ENCODE results near the gene RUNX1.

Gene RUNX1

GRCh38 chr21:34845521-34846451 is 203.3 kb downstream of the RUNX1 start:
- Histone ChIP-seq H3K27ac (ENCODE audit: low read length) (peak overlapping the region; percentile 10; the same call in 1 of the 2 replicates), H3K4me1 (ENCODE audit: low read length) (peaks cover 39% of the 10 kb centered on the region), H4K20me1 (ENCODE audit: insufficient read depth, low read length) (peaks cover 88% of the 10 kb centered on the region), H3K36me3 (replicated peaks; ENCODE audit: low read depth, low read length) (peaks cover 67% of the 10 kb centered on the region), H3K4me2 (ENCODE audit: low read length) (0 out of 2 replicates have a peak overlapping the region, but pooled peaks have one; percentile 15), H3K9ac (ENCODE audit: low read length) (no peak overlapping the region), H3K4me3 (ENCODE audit: low read length) (no peak overlapping the region), H3K27me3 (ENCODE audit: low read depth, low read length) (no peaks in the 10 kb centered on the region), H2AFZ (ENCODE audit: low read depth, low read length) (no peak overlapping the region), H3K79me2 (ENCODE audit: low read length) (peaks cover 84% of the 10 kb centered on the region), H3K9me3 (ENCODE audit: insufficient read depth, low read length) (no peaks in the 10 kb centered on the region)
- TF ChIP-seq EZH2phosphoT487 (IDR thresholded peaks at IDR 0.05; ENCODE audit: low read depth) (no peak), CTCF (IDR thresholded peaks at IDR 0.05; ENCODE audit: low read depth, low read length) (no peak)

- H2AFZ ChIP-seq (ENCODE audit: low read depth, low read length): no peak overlapping the region
- peak overlapping the region; percentile 11; the same call in 1 of the 2 replicates for H3K27ac ChIP-seq (ENCODE audit: low read length)
- TF ChIP-seq EZH2phosphoT487 (IDR thresholded peaks at IDR 0.05; ENCODE audit: low read depth) (no peak), CTCF (IDR thresholded peaks at IDR 0.05; ENCODE audit: low read depth, low read length) (no peak)
- peaks cover 39% of the 10 kb centered on the region for H3K4me1 ChIP-seq (ENCODE audit: low read length)
- H3K9me3 ChIP-seq (ENCODE audit: insufficient read depth, low read length): no peaks in the 10 kb centered on the region
- H3K27me3 ChIP-seq (ENCODE audit: low read depth, low read length): no peaks in the 10 kb centered on the region
- H3K4me3 ChIP-seq (ENCODE audit: low read length): no peak overlapping the region
- H3K79me2 ChIP-seq (ENCODE audit: low read length): peaks cover 86% of the 10 kb centered on the region
- no peak overlapping the region for H3K4me2 ChIP-seq (ENCODE audit: low read length)
- peaks cover 69% of the 10 kb centered on the region for H3K36me3 ChIP-seq (replicated peaks; ENCODE audit: low read depth, low read length)
- H3K9ac ChIP-seq (ENCODE audit: low read length): no peak overlapping the region
- peaks cover 90% of the 10 kb centered on the region for H4K20me1 ChIP-seq (ENCODE audit: insufficient read depth, low read length)
These were observed 204.2 kb downstream of the RUNX1 start for GRCh38 chr21:34844924-34845238.

- no peaks in the 10 kb centered on the region for H3K27me3 ChIP-seq (ENCODE audit: low read depth, low read length)
These were observed 204.8 kb downstream of the RUNX1 start for GRCh38 chr21:34844013-34844923.

More at GRCh38 chr21:34844013-34844923, 204.8 kb downstream of the RUNX1 start:
- TF ChIP-seq EZH2phosphoT487 (IDR thresholded peaks at IDR 0.05; ENCODE audit: low read depth) (no peak), CTCF (IDR thresholded peaks at IDR 0.05; ENCODE audit: low read depth, low read length) (no peak)
- Histone ChIP-seq H3K4me1 (ENCODE audit: low read length) (peaks cover 39% of the 10 kb centered on the region), H3K79me2 (ENCODE audit: low read length) (peaks cover 92% of the 10 kb centered on the region), H2AFZ (ENCODE audit: low read depth, low read length) (no peak overlapping the region), H3K36me3 (replicated peaks; ENCODE audit: low read depth, low read length) (peaks cover 76% of the 10 kb centered on the region), H3K4me3 (ENCODE audit: low read length) (no peak overlapping the region), H3K4me2 (ENCODE audit: low read length) (no peak overlapping the region), H4K20me1 (ENCODE audit: insufficient read depth, low read length) (peaks cover 92% of the 10 kb centered on the region), H3K27ac (ENCODE audit: low read length) (peak overlapping the region; percentile 11; the same call in 1 of the 2 replicates), H3K9me3 (ENCODE audit: insufficient read depth, low read length) (no peaks in the 10 kb centered on the region), H3K9ac (ENCODE audit: low read length) (no peak overlapping the region)
